Activated effector memory CD4-positive, alpha-beta T cell treated with Interleukin-2 at 50 U/mL for 16 hours (primary cell): ENCODE results near the gene POLRMT.
"Not testable (repeated sequence)": the region's sequence is repeated elsewhere in the genome, so short reads cannot be mapped to it uniquely, and the experiment has no call there.

Source experiments
- DNase-seq: peaks from one replicate; pipeline ENCODE4 v3.0.0-alpha.2; 2020

Gene POLRMT

GRCh38 chr19:609004-609346 lies 24.4 kb downstream of the POLRMT start:
- no peak for DNase-seq

- DNase-seq, result no peak
These were observed 25.0 kb downstream of the POLRMT start for GRCh38 chr19:608155-609003.

GRCh38 chr19:607301-608154 lies 25.8 kb downstream of the POLRMT start:
- DNase-seq, result no peak

GRCh38 chr19:605061-605971 lies 28.0 kb downstream of the POLRMT start:
- not testable (repeated sequence) for DNase-seq

- no peak for DNase-seq
These were observed 29.0 kb downstream of the POLRMT start for GRCh38 chr19:604355-604754.

- DNase-seq, result not testable (repeated sequence)
These were observed 29.6 kb downstream of the POLRMT start for GRCh38 chr19:603779-604178.

GRCh38 chr19:603302-603639 lies 30.1 kb downstream of the POLRMT start:
- DNase-seq, result not testable (repeated sequence)

- no peak for DNase-seq
These were observed 30.7 kb downstream of the POLRMT start for GRCh38 chr19:602391-603301.

- DNase-seq, result no peak
These were observed 31.5 kb downstream of the POLRMT start for GRCh38 chr19:601790-602189.

GRCh38 chr19:601310-601709 lies 32.0 kb downstream of the POLRMT start:
- DNase-seq, result no peak

GRCh38 chr19:597406-598315 lies 35.7 kb downstream of the POLRMT start:
- DNase-seq, result no peak

- no peak for DNase-seq
These were observed 37.1 kb downstream of the POLRMT start for GRCh38 chr19:596263-596655.

GRCh38 chr19:595326-596262 lies 37.7 kb downstream of the POLRMT start:
- DNase-seq, result no peak

- no peak for DNase-seq
These were observed 39.0 kb downstream of the POLRMT start for GRCh38 chr19:594265-594870.

GRCh38 chr19:593505-593904 lies 39.8 kb downstream of the POLRMT start:
- no peak for DNase-seq

- DNase-seq, result no peak
These were observed 40.3 kb downstream of the POLRMT start for GRCh38 chr19:593055-593454.

- DNase-seq, result no peak
These were observed 41.2 kb downstream of the POLRMT start for GRCh38 chr19:592101-592500.

- DNase-seq, result no peak
These were observed 42.0 kb downstream of the POLRMT start for GRCh38 chr19:591099-591958.
